SU-DHL-6 (cell line): ENCODE measurements around the gene LAPTM5.

Experiments used
- H2AFZ ChIP-seq: fragments of 200-600 bp; sonication (generic); 2 replicates; pipeline ENCODE4 v1.6.1; 2014; ENCODE audit warnings: low read depth, mild to moderate bottlenecking, moderate library complexity, mixed read lengths, antibody characterized with exemption, low read length; ENCODE audit not compliant: severe bottlenecking
- H3F3A ChIP-seq: fragments of 200-600 bp; shearing (Covaris generic); 2 replicates; pipeline ENCODE4 v1.6.0; 2016; ENCODE audit warnings: antibody characterized with exemption, mild to moderate bottlenecking; ENCODE audit not compliant: insufficient read depth
- H3K27ac ChIP-seq: fragments of 200-600 bp; sonication (generic); 2 replicates; pipeline ENCODE4 v1.5.1; 2016; ENCODE audit warnings: low read depth, mild to moderate bottlenecking, low read length, moderate library complexity, mixed read lengths
- H3K27me3 ChIP-seq: fragments of 200-600 bp; sonication (generic), shearing (Covaris generic); 2 replicates; pipeline ENCODE4 v1.6.0; 2014; ENCODE audit warnings: mild to moderate bottlenecking, low read length
- H3K36me3 ChIP-seq: fragments of 200-600 bp; sonication (generic); 2 replicates; pipeline ENCODE4 v1.6.1; 2014; ENCODE audit warnings: mild to moderate bottlenecking, low read length, mixed read lengths
- H3K4me2 ChIP-seq: fragments of 300-600, 200-600 bp; shearing (Covaris generic), sonication (generic); 2 replicates; pipeline ENCODE4 v1.6.0; 2014; ENCODE audit warnings: low read length, low read depth, mild to moderate bottlenecking; ENCODE audit not compliant: poor library complexity, severe bottlenecking
- H3K4me3 ChIP-seq: fragments of 200-600 bp; sonication (generic); 2 replicates; pipeline ENCODE4 v1.5.1; 2014; ENCODE audit warnings: antibody characterized with exemption, low read length, mild to moderate bottlenecking, mixed read lengths; ENCODE audit not compliant: insufficient read depth, poor library complexity, severe bottlenecking
- H3K79me2 ChIP-seq: fragments of 200-600 bp; sonication (generic); 2 replicates; pipeline ENCODE4 v1.6.1; 2014; ENCODE audit warnings: mild to moderate bottlenecking, low read length, moderate library complexity; ENCODE audit not compliant: insufficient read depth
- H3K9ac ChIP-seq: fragments of 200-600 bp; sonication (generic); 2 replicates; pipeline ENCODE4 v1.7.0; 2014; ENCODE audit warnings: mild to moderate bottlenecking, low read length
- H3K9me2 ChIP-seq: fragments of 200-600 bp; sonication (generic); replicated peaks from 2 replicates; pipeline ENCODE4 v1.6.1; 2014; ENCODE audit warnings: low read length; ENCODE audit not compliant: insufficient read depth
- H3K9me3 ChIP-seq: fragments of 200-600 bp; sonication (generic); 2 replicates; pipeline ENCODE4 v1.6.1; 2014; ENCODE audit warnings: low read length, mixed read lengths; ENCODE audit not compliant: insufficient read depth
- H4K20me1 ChIP-seq: fragments of 200-600 bp; sonication (generic); 2 replicates; pipeline ENCODE4 v1.6.1; 2014; ENCODE audit warnings: low read depth, mild to moderate bottlenecking, antibody characterized with exemption, low read length, moderate library complexity, mixed read lengths
- CTCF ChIP-seq: fragments of 200-600 bp; sonication (generic); IDR thresholded peaks from one replicate; pipeline ENCODE4 v1.5.1; 2017; ENCODE audit warnings: antibody characterized with exemption, mild to moderate bottlenecking, low read length, moderate library complexity; ENCODE audit not compliant: insufficient read depth, poor library complexity, severe bottlenecking
- EZH2phosphoT487 ChIP-seq: fragments of 200-600 bp; sonication (generic), shearing (Covaris generic); conservative IDR thresholded peaks from 2 replicates; pipeline ENCODE4 v1.6.1; 2018; ENCODE audit warnings: mild to moderate bottlenecking, antibody characterized with exemption, low read length, moderate library complexity, mixed read lengths

LAPTM5 gene

DNA sequence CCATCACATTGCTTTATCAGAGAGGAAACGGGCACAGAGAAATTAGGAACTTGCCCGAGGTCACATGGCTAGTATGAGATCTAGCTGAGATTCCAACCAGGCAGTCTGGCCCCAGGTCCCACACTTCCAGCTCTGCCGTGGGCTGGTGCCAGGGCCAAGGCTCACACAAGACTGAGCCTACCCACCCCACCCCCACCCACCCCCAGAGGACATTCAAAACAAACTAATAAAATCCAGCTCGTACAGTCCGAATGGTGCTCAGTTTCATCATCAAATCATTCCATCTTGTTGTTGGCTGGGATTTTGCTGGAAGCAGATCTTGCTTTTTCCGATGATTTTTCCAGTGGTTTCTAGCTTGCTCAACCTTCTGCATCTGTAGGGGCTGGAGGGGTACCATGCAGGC, 62.1 kb downstream of the LAPTM5 start:
- Histone ChIP-seq H2AFZ (no peak overlapping the region), H3K27me3 (no peaks in the 10 kb centered on the region), H3K79me2 (no peaks in the 10 kb centered on the region), H3K4me3 (no peak overlapping the region), H3K36me3 (no peaks in the 10 kb centered on the region), H3K9me2 (no peaks in the 10 kb centered on the region), H3K9me3 (no peaks in the 10 kb centered on the region), H3K27ac (no peak overlapping the region), H3K4me2 (no peak overlapping the region), H4K20me1 (no peaks in the 10 kb centered on the region), H3K9ac (no peak overlapping the region), H3F3A (no peaks in the 10 kb centered on the region)
- no peak for TF ChIP-seq EZH2phosphoT487
- no peak for TF ChIP-seq CTCF

DNA sequence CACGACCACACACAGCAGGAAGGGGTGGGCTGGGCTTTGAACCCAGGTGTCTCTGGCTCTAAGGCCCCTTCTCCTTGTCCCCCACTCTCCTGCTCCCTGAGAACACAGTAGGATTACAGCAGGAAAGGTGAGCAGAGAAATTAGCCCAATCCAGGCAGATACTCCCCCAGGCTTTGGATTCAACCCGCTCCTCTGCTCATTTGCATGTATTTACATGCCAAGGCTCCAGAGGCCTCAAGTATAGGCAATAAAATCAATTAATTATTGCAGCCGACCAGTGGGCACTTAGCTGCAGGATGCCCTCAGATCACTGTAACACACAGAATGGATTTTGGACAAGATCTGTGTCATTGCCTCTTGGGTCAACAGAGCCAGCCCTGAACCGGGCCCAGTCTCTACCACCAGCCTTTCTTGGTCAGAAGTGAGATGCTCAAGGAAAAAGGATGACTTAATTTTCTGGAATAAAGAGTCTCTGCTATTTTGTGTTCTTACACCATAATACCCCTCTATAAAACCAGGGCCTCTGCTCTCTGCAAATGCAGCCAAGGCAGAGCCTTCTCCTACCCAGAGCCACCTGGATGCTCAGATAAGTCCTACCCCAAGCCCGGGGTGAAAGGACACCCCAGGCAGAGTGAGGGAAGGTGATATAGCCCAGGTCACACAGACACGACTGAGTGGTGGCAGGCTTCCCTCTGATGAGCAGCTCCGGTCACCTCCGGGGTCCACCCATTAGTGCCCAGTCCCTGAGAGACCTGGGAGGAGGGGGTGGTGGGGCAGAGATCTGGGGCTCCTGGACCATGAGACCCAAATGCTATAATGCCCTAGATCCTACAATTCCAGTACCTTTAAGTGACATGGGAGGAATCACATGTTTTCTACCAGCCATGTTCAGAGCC, 63.0 kb downstream of the LAPTM5 start:
- Histone ChIP-seq H3K4me3 (no peak overlapping the region), H3K4me2 (no peak overlapping the region), H3F3A (no peaks in the 10 kb centered on the region), H4K20me1 (no peaks in the 10 kb centered on the region), H3K9me2 (no peaks in the 10 kb centered on the region), H3K79me2 (no peaks in the 10 kb centered on the region), H3K36me3 (no peaks in the 10 kb centered on the region), H2AFZ (no peak overlapping the region), H3K27ac (no peak overlapping the region), H3K27me3 (no peaks in the 10 kb centered on the region), H3K9ac (no peak overlapping the region), H3K9me3 (no peaks in the 10 kb centered on the region)
- no peak for TF ChIP-seq CTCF
- TF ChIP-seq EZH2phosphoT487 = no peak

- Histone ChIP-seq H3K9ac (no peak overlapping the region), H3K9me3 (no peaks in the 10 kb centered on the region), H3K4me2 (no peak overlapping the region), H3K4me3 (no peak overlapping the region), H3F3A (no peaks in the 10 kb centered on the region), H3K9me2 (no peaks in the 10 kb centered on the region), H3K27me3 (no peaks in the 10 kb centered on the region), H3K79me2 (no peaks in the 10 kb centered on the region), H2AFZ (no peak overlapping the region), H3K36me3 (no peaks in the 10 kb centered on the region), H4K20me1 (no peaks in the 10 kb centered on the region), H3K27ac (no peak overlapping the region)
- TF ChIP-seq CTCF (no peak), EZH2phosphoT487 (no peak)
Measured at GRCh38 chr1:30693822-30694221, 63.8 kb downstream of the LAPTM5 start.
